A549 treated with AZD9567 at 1 μM for 4 hours (cell line): ENCODE measurements around the gene AIPL1. TPM values are rescaled to one million over a fixed set of nuclear protein-coding genes. Genes with fewer than 3 reads are reported as not detected.

Experiments
- total RNA-seq: library from RNA; stranded (reverse); fragments of 200-300 nt; extraction: Qiagen RNA extraction; gene quantifications from 5 replicates; pipeline ENCODE4 v1.2.3, GENCODE V29; 2022; ENCODE audit not compliant: insufficient read depth

AIPL1 gene
- not detected in 5 replicates for total RNA-seq

GRCh38 chr17:6435051-6435450 lies at the start of gene AIPL1:
Gene AIPL1 (minus strand): TSS chr17:6435121. CDS start chr17:6435104, 17 bp downstream.

GRCh38 chr17:6443692-6444570 lies 9.0 kb upstream of the AIPL1 start, which contains the start of gene PIMREG:
Gene PIMREG (plus strand): TSS chr17:6444455. CDS start chr17:6445111, 656 bp downstream.

Other genes starting within 250 kb of the AIPL1 start
- gene PIMREG, start 9.3 kb upstream of the AIPL1 start, total RNA-seq = 31.9 to 52.6 TPM (median 46.9 TPM) in 5 replicates
- gene PITPNM3, start 121.4 kb upstream of the AIPL1 start, total RNA-seq = 1.4 to 1.8 TPM (median 1.7 TPM) in 5 replicates
- gene KIAA0753, start 205.6 kb upstream of the AIPL1 start, total RNA-seq = 16.7 to 19.8 TPM (median 17.6 TPM) in 5 replicates
- gene TXNDC17, start 205.9 kb upstream of the AIPL1 start, total RNA-seq = 321 to 445 TPM (median 430 TPM) in 5 replicates
- 20.7 to 35.8 TPM (median 33.6 TPM) in 5 replicates for gene MED31, start 216.5 kb upstream of the AIPL1 start, total RNA-seq
- gene C17orf100, start 216.6 kb upstream of the AIPL1 start, total RNA-seq = 1.2 to 2.4 TPM (median 2.3 TPM) in 5 replicates